Vagina (tissue), 2 donors: ENCODE results near the gene WWOX. TPM values are rescaled to one million over a fixed set of nuclear protein-coding genes. Genes with fewer than 3 reads are reported as not detected.

Experiments
- DNase-seq, 2 donors: peaks; one replicate each; pipeline ENCODE4 v3.0.0-alpha.2; 2017; ENCODE audit errors: extremely low spot score in 2 of 2
- H3K27ac ChIP-seq: fragments of 200-600 bp; sonication (generic); one replicate; pipeline ENCODE4 v1.5.1; 2019
- H3K27me3 ChIP-seq: fragments of 200-600 bp; sonication (generic); one replicate; pipeline ENCODE4 v1.5.1; 2019
- H3K36me3 ChIP-seq, 2 donors: fragments of 200-600 bp; sonication (generic); one replicate each; pipeline ENCODE4 v1.5.1; 2017 to 2019
- H3K4me1 ChIP-seq: fragments of 200-600 bp; sonication (generic); one replicate; pipeline ENCODE4 v1.5.1; 2019
- H3K4me3 ChIP-seq, 2 donors: fragments of 200-600 bp; sonication (generic); 1 replicate in 1 of 2; 2 replicates in 1 of 2; pipeline ENCODE4 v1.5.1; 2016 to 2019
- H3K9me3 ChIP-seq: fragments of 200-600 bp; sonication (generic); one replicate; pipeline ENCODE4 v1.5.1; 2019
- POLR2A ChIP-seq, 2 donors: fragments of 450-650 bp; IDR thresholded peaks; one replicate each; pipeline ENCODE4 v1.6.1; 2017; ENCODE audit warnings: antibody characterized with exemption in 2 of 2, mild to moderate bottlenecking in 2 of 2, moderate library complexity in 2 of 2
- POLR2AphosphoS5 ChIP-seq, 2 donors: sonication (generic); formaldehyde crosslinking; IDR thresholded peaks; one replicate each; pipeline ENCODE4 v1.9.0; 2017; ENCODE audit warnings: antibody characterized with exemption in 2 of 2, mild to moderate bottlenecking in 2 of 2, low read depth in 1 of 2; ENCODE audit not compliant: insufficient read depth in 1 of 2
- intact Hi-C: fragments of 100-400 bp; cut with DNase I; formaldehyde crosslinking; loops from one replicate; pipeline ENCODE4 v1.15.1; 2023
- total RNA-seq: library from RNA; depleted of rRNA; stranded (reverse); fragments of >200 nt; gene quantifications from one replicate; pipeline ENCODE4 v1.2.3, GENCODE V29; 2016
- TF ChIP-seq, protein P1 (sequence below), 3 experiments: fragments of 450-650 bp in 2 of 3; fragments of 200-600 bp in 1 of 3; sonication (generic) in 1 of 3; IDR thresholded peaks; one replicate each; pipeline ENCODE4 v1.5.1; 2017 to 2019; ENCODE audit warnings: antibody characterized with exemption in 3 of 3, mild to moderate bottlenecking in 2 of 3, moderate library complexity in 2 of 3

The WWOX gene
- total RNA-seq, 1 donor from 2014 or later = 33.1 TPM

DNA sequence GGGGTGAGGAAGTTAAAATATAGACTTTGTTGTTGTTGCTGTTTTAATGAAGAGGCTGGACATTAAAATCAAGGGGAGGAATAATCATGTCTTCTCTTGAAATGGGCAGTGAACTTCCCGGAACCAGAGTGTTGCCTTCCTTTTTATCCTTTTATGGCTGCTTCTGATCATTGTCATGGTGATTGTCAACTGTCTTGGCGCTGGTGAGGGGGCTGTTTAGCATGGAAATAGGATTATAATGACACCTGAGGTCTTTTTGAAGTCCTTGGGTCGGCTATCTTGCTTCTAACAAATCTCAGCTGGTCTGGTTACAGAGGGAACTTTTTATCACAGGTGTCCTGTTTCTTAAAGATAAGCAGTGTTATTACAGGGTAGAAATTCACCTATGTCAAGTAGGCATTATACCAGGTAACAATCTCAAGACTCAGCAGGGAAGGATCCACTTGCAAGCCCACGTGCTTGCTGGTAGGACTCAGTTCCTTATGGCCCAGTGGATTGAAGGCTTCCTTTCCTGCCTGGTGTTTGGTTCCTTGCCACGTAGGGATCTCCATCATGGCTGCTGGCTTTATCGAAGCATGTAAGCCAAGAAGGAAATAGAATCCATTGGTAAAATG is 349.3 kb downstream of the WWOX start:
- Histone ChIP-seq H3K27me3 (no peaks in the 10 kb centered on the region), H3K9me3 (no peaks in the 10 kb centered on the region), H3K4me3 (no peak overlapping the region), H3K4me1 (peaks cover 6% of the 10 kb centered on the region), H3K27ac (no peak overlapping the region), H3K36me3 (no peaks in the 10 kb centered on the region)
- TF ChIP-seq POLR2A (IDR thresholded peaks at IDR 0.05) (no peak), POLR2AphosphoS5 (IDR thresholded peaks at IDR 0.05; ENCODE audit: insufficient read depth in 1 of 2, low read depth in 1 of 2) (no peak)
- TF ChIP-seq, protein P1, sequence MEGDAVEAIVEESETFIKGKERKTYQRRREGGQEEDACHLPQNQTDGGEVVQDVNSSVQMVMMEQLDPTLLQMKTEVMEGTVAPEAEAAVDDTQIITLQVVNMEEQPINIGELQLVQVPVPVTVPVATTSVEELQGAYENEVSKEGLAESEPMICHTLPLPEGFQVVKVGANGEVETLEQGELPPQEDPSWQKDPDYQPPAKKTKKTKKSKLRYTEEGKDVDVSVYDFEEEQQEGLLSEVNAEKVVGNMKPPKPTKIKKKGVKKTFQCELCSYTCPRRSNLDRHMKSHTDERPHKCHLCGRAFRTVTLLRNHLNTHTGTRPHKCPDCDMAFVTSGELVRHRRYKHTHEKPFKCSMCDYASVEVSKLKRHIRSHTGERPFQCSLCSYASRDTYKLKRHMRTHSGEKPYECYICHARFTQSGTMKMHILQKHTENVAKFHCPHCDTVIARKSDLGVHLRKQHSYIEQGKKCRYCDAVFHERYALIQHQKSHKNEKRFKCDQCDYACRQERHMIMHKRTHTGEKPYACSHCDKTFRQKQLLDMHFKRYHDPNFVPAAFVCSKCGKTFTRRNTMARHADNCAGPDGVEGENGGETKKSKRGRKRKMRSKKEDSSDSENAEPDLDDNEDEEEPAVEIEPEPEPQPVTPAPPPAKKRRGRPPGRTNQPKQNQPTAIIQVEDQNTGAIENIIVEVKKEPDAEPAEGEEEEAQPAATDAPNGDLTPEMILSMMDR (IDR thresholded peaks at IDR 0.05) = no peak
- intact Hi-C loops = no loop called here
- DNase-seq = no peak

GRCh38 chr16:78450255-78450654 is 350.8 kb downstream of the WWOX start:
- Histone ChIP-seq H3K27ac (no peak overlapping the region), H3K36me3 (no peaks in the 10 kb centered on the region), H3K4me1 (peaks cover 6% of the 10 kb centered on the region), H3K27me3 (no peaks in the 10 kb centered on the region), H3K9me3 (no peaks in the 10 kb centered on the region), H3K4me3 (no peak overlapping the region)
- no peak for DNase-seq
- intact Hi-C loops = no loop called here
- TF ChIP-seq, protein P1 (IDR thresholded peaks at IDR 0.05) = no peak
- TF ChIP-seq POLR2AphosphoS5 (IDR thresholded peaks at IDR 0.05; ENCODE audit: insufficient read depth in 1 of 2, low read depth in 1 of 2) (no peak), POLR2A (IDR thresholded peaks at IDR 0.05) (no peak)

- intact Hi-C loops = no loop called here
- H3K36me3 ChIP-seq = no peaks in the 10 kb centered on the region
- TF ChIP-seq, protein P1 (IDR thresholded peaks at IDR 0.05) = no peak
- TF ChIP-seq POLR2A (IDR thresholded peaks at IDR 0.05) (no peak), POLR2AphosphoS5 (IDR thresholded peaks at IDR 0.05; ENCODE audit: insufficient read depth in 1 of 2, low read depth in 1 of 2) (no peak)
- no peak overlapping the region for H3K27ac ChIP-seq
- no peak overlapping the region for H3K4me3 ChIP-seq
- no peak for DNase-seq
- H3K27me3 ChIP-seq = no peaks in the 10 kb centered on the region
- H3K4me1 ChIP-seq = peaks cover 6% of the 10 kb centered on the region
- no peaks in the 10 kb centered on the region for H3K9me3 ChIP-seq
These were observed 352.6 kb downstream of the WWOX start for GRCh38 chr16:78452025-78452555.

- H3K27me3 ChIP-seq = no peaks in the 10 kb centered on the region
- peaks cover 8% of the 10 kb centered on the region for H3K4me1 ChIP-seq
- no peak overlapping the region for H3K27ac ChIP-seq
- H3K9me3 ChIP-seq = no peaks in the 10 kb centered on the region
- TF ChIP-seq, protein P1 (IDR thresholded peaks at IDR 0.05) = no peak
- no peak for TF ChIP-seq POLR2A (IDR thresholded peaks at IDR 0.05)
- no peak for TF ChIP-seq POLR2AphosphoS5 (IDR thresholded peaks at IDR 0.05; ENCODE audit: insufficient read depth in 1 of 2, low read depth in 1 of 2)
- no peak for DNase-seq
- H3K4me3 ChIP-seq = no peak overlapping the region
- H3K36me3 ChIP-seq = no peaks in the 10 kb centered on the region
- intact Hi-C loops = no loop called here
These were observed 356.4 kb downstream of the WWOX start for GRCh38 chr16:78455861-78456260.

- Histone ChIP-seq H3K4me1 (peaks cover 13% of the 10 kb centered on the region), H3K27me3 (no peaks in the 10 kb centered on the region), H3K36me3 (no peaks in the 10 kb centered on the region), H3K27ac (no peak overlapping the region), H3K9me3 (no peaks in the 10 kb centered on the region), H3K4me3 (no peak overlapping the region)
- TF ChIP-seq POLR2AphosphoS5 (IDR thresholded peaks at IDR 0.05; ENCODE audit: insufficient read depth in 1 of 2, low read depth in 1 of 2) = no peak
- TF ChIP-seq, protein P1 (IDR thresholded peaks at IDR 0.05) = no peak
- no peak for TF ChIP-seq POLR2A (IDR thresholded peaks at IDR 0.05)
- intact Hi-C loops = no loop called here
- no peak for DNase-seq
These were observed 359.1 kb downstream of the WWOX start for GRCh38 chr16:78458588-78458987.
